Endothelial cell of umbilical vein (primary cell): Measurements from ENCODE around the gene SOX5. TPM values are rescaled to one million over a fixed set of nuclear protein-coding genes. Genes with fewer than 3 reads are reported as not detected.

Source experiments
- BruUV-seq: library from RNA; stranded (reverse); fragments of 400-500 nt; replicated peaks from 2 replicates; lab custom pipeline; 2021; lab: Mats Ljungman, UMichigan
- CTCF ChIA-PET: fragments of 300-600, 350-600 bp; sonication (Branson Sonifier 250); formaldehyde crosslinking; loops from one replicate; lab custom pipeline; 2021; ENCODE audit warnings: antibody characterized with exemption, inconsistent platforms; lab: Charles Lee
- POLR2A ChIA-PET: fragments of 300-600, 350-600 bp; sonication (Branson Sonifier 250); formaldehyde crosslinking; loops from one replicate; lab custom pipeline; 2021; ENCODE audit warnings: antibody characterized with exemption, inconsistent platforms; lab: Charles Lee
- DNase-seq: peaks from one replicate; pipeline ENCODE4 v3.0.0-alpha.2; 2011; ENCODE audit warnings: low read depth, low spot score
- FAIRE-seq: peaks from 2 replicates; lab custom pipeline; 2011; peaks lifted over from hg19 to GRCh38; lab: Jason Lieb, UNC
- H2AFZ ChIP-seq: 2 replicates; pipeline ENCODE4 v1.6.0; 2012; ENCODE audit warnings: low read depth, low read length, control low read depth, inconsistent platforms
- H3K27ac ChIP-seq: 2 replicates; pipeline ENCODE4 v1.5.1; 2011; ENCODE audit warnings: low read depth, mild to moderate bottlenecking, control low read depth, low read length, moderate library complexity; ENCODE audit not compliant: insufficient read depth
- H3K27me3 ChIP-seq, 2 experiments: 2 replicates each; pipeline versions ENCODE4 v1.6.0 to v1.6.1; 2011; ENCODE audit warnings: low read length in 2 of 2, mixed read lengths in 1 of 2; ENCODE audit not compliant: control insufficient read depth in 2 of 2, insufficient read depth in 2 of 2
- H3K36me3 ChIP-seq, 2 experiments: 2 replicates in 1 of 2; 3 replicates in 1 of 2; pipeline ENCODE4 v1.5.1; 2011; ENCODE audit warnings: low read length in 2 of 2, mild to moderate bottlenecking in 1 of 2, moderate library complexity in 1 of 2; ENCODE audit not compliant: control insufficient read depth in 2 of 2, insufficient read depth in 2 of 2; ENCODE audit errors: extremely low read depth in 1 of 2
- H3K4me1 ChIP-seq: 3 replicates; pipeline ENCODE4 v1.5.1; 2011; ENCODE audit warnings: mild to moderate bottlenecking, low read length; ENCODE audit not compliant: control insufficient read depth, insufficient read depth; ENCODE audit errors: extremely low read depth
- H3K4me2 ChIP-seq: 2 replicates; pipeline ENCODE4 v1.6.1; 2011; ENCODE audit warnings: low read length, control low read depth, mixed read lengths; ENCODE audit not compliant: insufficient read depth
- H3K4me3 ChIP-seq, 3 experiments: fragments of 200-600 bp in 1 of 3; sonication (generic), shearing (Covaris generic) in 1 of 3; replicated peaks in 1 of 3; 2 replicates each; pipeline ENCODE4 v1.5.1; 2011 to 2016; ENCODE audit warnings: control low read depth in 3 of 3, low read length in 3 of 3, mild to moderate bottlenecking in 2 of 3, inconsistent platforms in 1 of 3, low read depth in 1 of 3, moderate library complexity in 1 of 3; ENCODE audit not compliant: insufficient read depth in 1 of 3
- H3K79me2 ChIP-seq: 2 replicates; pipeline ENCODE4 v1.6.0; 2012; ENCODE audit warnings: low read length, inconsistent platforms; ENCODE audit not compliant: control insufficient read depth, insufficient read depth
- H3K9ac ChIP-seq: replicated peaks from 2 replicates; pipeline ENCODE3; 2011; ENCODE audit warnings: low read length, control low read depth; ENCODE audit not compliant: insufficient read depth; ENCODE audit errors: extremely low read depth
- H3K9me1 ChIP-seq: replicated peaks from 3 replicates; pipeline ENCODE4 v1.6.0; 2011; ENCODE audit warnings: mild to moderate bottlenecking, low read length; ENCODE audit not compliant: control insufficient read depth, insufficient read depth; ENCODE audit errors: extremely low read depth
- H3K9me3 ChIP-seq: replicated peaks from 2 replicates; pipeline ENCODE4 v1.5.1; 2012; ENCODE audit warnings: low read length, inconsistent platforms; ENCODE audit not compliant: control insufficient read depth, insufficient read depth
- H4K20me1 ChIP-seq: replicated peaks from 2 replicates; pipeline ENCODE3; 2011; ENCODE audit warnings: mild to moderate bottlenecking, low read length; ENCODE audit not compliant: control insufficient read depth, insufficient read depth; ENCODE audit errors: extremely low read depth
- EZH2 ChIP-seq: IDR thresholded peaks from 2 replicates; pipeline ENCODE4 v1.6.1; 2012; ENCODE audit warnings: borderline replicate concordance, low read depth, mild to moderate bottlenecking, moderate library complexity, low read length, inconsistent platforms; ENCODE audit not compliant: severe bottlenecking
- FOS ChIP-seq: IDR thresholded peaks from 2 replicates; pipeline ENCODE4 v1.6.1; 2011; ENCODE audit warnings: mild to moderate bottlenecking, low read length, moderate library complexity, borderline replicate concordance; ENCODE audit not compliant: insufficient read depth
- GATA2 ChIP-seq: IDR thresholded peaks from 2 replicates; pipeline ENCODE4 v1.7.0; 2011; ENCODE audit warnings: low read depth, mild to moderate bottlenecking, moderate library complexity, mixed read lengths, low read length; ENCODE audit not compliant: insufficient read length, insufficient read depth
- JUN ChIP-seq: IDR thresholded peaks from 2 replicates; pipeline ENCODE4 v1.6.1; 2011; ENCODE audit warnings: borderline replicate concordance, low read depth; ENCODE audit not compliant: insufficient read length, insufficient read depth
- MYC ChIP-seq: IDR thresholded peaks from one replicate; pipeline ENCODE4 v1.6.1; 2011; ENCODE audit warnings: mild to moderate bottlenecking, low read depth, low read length
- POLR2A ChIP-seq: IDR thresholded peaks from 2 replicates; pipeline ENCODE4 v1.6.1; 2012; ENCODE audit warnings: low read depth, mild to moderate bottlenecking, control low read depth, low read length
- POLR2AphosphoS5 ChIP-seq: IDR thresholded peaks from 2 replicates; pipeline ENCODE4 v1.6.1; 2012; ENCODE audit warnings: low read depth, mild to moderate bottlenecking, control low read depth, low read length, moderate library complexity; ENCODE audit not compliant: insufficient read depth
- dilution Hi-C: fragments of 300-500 bp; cut with MboI; formaldehyde crosslinking; loops from one replicate; pipeline ENCODE4 v1.15.0; 2019; ENCODE audit warnings: low sequenced_read_pairs; ENCODE audit not compliant: extremely low pct_ligation_motif_present
- intact Hi-C: fragments of 100-400 bp; cut with micrococcal nuclease; formaldehyde crosslinking; loops from one replicate; pipeline ENCODE4 v1.10.0; 2022
- polyA plus RNA-seq, 4 experiments: library from polyadenylated mRNA; depleted of rRNA in 3 of 4; stranded (reverse) in 3 of 4; unstranded in 1 of 4; fragments of >200 nt; gene quantifications; 2 replicates each; pipeline versions ENCODE4 v1.2.1 to v1.2.3, GENCODE V29; 2011 to 2012; ENCODE audit warnings: missing spikeins in 1 of 4
- total RNA-seq: library from RNA; stranded (reverse); gene quantifications from 2 replicates; pipeline ENCODE4 v1.2.3, GENCODE V29; 2021
- TF ChIP-seq, protein P1 (sequence below), 2 donors: IDR thresholded peaks; 1 replicate in 1 of 2; 2 replicates in 1 of 2; pipeline ENCODE4 v1.5.1; 2011; ENCODE audit warnings: low read length in 2 of 2, mild to moderate bottlenecking in 2 of 2, moderate library complexity in 2 of 2, control low read depth in 1 of 2, inconsistent platforms in 1 of 2, low read depth in 1 of 2; ENCODE audit not compliant: insufficient read depth in 1 of 2; ENCODE audit errors: extremely low read depth in 1 of 2
- TF ChIP-seq, protein P2 (sequence below): IDR thresholded peaks from 2 replicates; pipeline ENCODE4 v1.6.1; 2011; ENCODE audit not compliant: insufficient read depth, insufficient read length

Gene SOX5
- total and polyA plus RNA-seq, 2 donors (not counting 3 experiments of a cell fraction or from before 2014, with no cell fraction given), result 0.63 to 3.5 TPM

DNA sequence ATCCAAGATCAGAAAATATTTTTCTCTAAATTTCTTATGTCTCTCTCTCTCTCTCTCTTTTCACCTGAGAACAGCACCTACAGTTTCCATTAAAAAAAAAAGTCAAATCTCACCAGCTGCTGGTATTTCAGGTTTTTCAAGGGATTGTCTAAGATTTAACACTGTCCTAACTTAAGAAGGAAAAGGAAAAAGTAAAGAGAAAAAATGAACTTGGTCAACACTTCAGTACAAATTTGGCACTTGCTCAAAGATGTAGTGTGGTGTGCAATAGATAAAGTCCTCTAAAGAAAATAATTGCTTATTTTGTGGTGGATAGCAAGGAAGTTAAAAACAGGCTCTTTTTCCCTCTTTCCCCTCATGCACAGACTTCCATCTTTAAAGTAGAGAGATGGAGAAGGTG is 416.2 kb downstream of the SOX5 start:
- no peak for FAIRE-seq
- POLR2A ChIA-PET, result no interaction called here

More for the DNA sequence above, 416.2 kb downstream of the SOX5 start:
- H3K27ac ChIP-seq, result no peak overlapping the region
- H3K9ac ChIP-seq, result no peak overlapping the region
- no TSS peak for BruUV-seq
- no peaks in the 10 kb centered on the region for H3K9me1 ChIP-seq
- CTCF ChIA-PET, result no interaction called here
- no peaks in the 10 kb centered on the region for H3K4me1 ChIP-seq
- dilution Hi-C loops, result no loop called here
- intact Hi-C loops, result no loop called here
- H3K4me3 ChIP-seq, result no peak overlapping the region
- no peak overlapping the region for H3K4me2 ChIP-seq
- H3K27me3 ChIP-seq, result no peaks in the 10 kb centered on the region
- no peaks in the 10 kb centered on the region for H3K79me2 ChIP-seq
- H3K36me3 ChIP-seq, result no peaks in the 10 kb centered on the region
- H2AFZ ChIP-seq, result no peak overlapping the region
- TF ChIP-seq MYC (no peak), GATA2 (no peak), JUN (no peak), POLR2AphosphoS5 (no peak), FOS (no peak), EZH2 (no peak), POLR2A (no peak)
- TF ChIP-seq, protein P1, sequence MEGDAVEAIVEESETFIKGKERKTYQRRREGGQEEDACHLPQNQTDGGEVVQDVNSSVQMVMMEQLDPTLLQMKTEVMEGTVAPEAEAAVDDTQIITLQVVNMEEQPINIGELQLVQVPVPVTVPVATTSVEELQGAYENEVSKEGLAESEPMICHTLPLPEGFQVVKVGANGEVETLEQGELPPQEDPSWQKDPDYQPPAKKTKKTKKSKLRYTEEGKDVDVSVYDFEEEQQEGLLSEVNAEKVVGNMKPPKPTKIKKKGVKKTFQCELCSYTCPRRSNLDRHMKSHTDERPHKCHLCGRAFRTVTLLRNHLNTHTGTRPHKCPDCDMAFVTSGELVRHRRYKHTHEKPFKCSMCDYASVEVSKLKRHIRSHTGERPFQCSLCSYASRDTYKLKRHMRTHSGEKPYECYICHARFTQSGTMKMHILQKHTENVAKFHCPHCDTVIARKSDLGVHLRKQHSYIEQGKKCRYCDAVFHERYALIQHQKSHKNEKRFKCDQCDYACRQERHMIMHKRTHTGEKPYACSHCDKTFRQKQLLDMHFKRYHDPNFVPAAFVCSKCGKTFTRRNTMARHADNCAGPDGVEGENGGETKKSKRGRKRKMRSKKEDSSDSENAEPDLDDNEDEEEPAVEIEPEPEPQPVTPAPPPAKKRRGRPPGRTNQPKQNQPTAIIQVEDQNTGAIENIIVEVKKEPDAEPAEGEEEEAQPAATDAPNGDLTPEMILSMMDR (IDR thresholded peaks at IDR 0.05; ENCODE audit: extremely low read depth in 1 of 2, insufficient read depth in 1 of 2, low read depth in 1 of 2, low read length in 2 of 2), result no peak
- TF ChIP-seq, protein P2, sequence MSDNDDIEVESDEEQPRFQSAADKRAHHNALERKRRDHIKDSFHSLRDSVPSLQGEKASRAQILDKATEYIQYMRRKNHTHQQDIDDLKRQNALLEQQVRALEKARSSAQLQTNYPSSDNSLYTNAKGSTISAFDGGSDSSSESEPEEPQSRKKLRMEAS, result no peak
- H4K20me1 ChIP-seq, result no peaks in the 10 kb centered on the region
- H3K9me3 ChIP-seq, result no peaks in the 10 kb centered on the region
- no peak for DNase-seq
